VCaP (cell line): ENCODE results near the gene NOL9.

Source experiments
- H3K27ac ChIP-seq: fragments of 450-650 bp; 2 replicates; pipeline ENCODE4 v1.5.1; 2017
- CTCF ChIP-seq: fragments of 450-650 bp; conservative IDR thresholded peaks from 2 replicates; pipeline ENCODE4 v1.5.1; 2017; ENCODE audit warnings: mild to moderate bottlenecking, moderate library complexity

Gene NOL9

GRCh38 chr1:6587261-6588005, 33.1 kb upstream of the NOL9 start:
- no peak for TF ChIP-seq CTCF
- no peak overlapping the region for H3K27ac ChIP-seq

- H3K27ac ChIP-seq, result no peak overlapping the region
- no peak for TF ChIP-seq CTCF
These were observed 32.1 kb upstream of the NOL9 start for GRCh38 chr1:6586404-6586816.

GRCh38 chr1:6585841-6586240, 31.5 kb upstream of the NOL9 start:
- TF ChIP-seq CTCF, result no peak
- H3K27ac ChIP-seq, result no peak overlapping the region

- no peak for TF ChIP-seq CTCF
- no peak overlapping the region for H3K27ac ChIP-seq
These were observed 30.9 kb upstream of the NOL9 start for GRCh38 chr1:6585081-6585722.

- H3K27ac ChIP-seq, result no peak overlapping the region
These were observed 30.1 kb upstream of the NOL9 start for GRCh38 chr1:6584126-6585080.

GRCh38 chr1:6582370-6582769, 28.1 kb upstream of the NOL9 start:
- TF ChIP-seq CTCF, result no peak
- peak overlapping the region; percentile 84 for H3K27ac ChIP-seq

More at GRCh38 chr1:6584126-6585080, 30.1 kb upstream of the NOL9 start:
- no peak; the same call in 1 of the 2 replicates for TF ChIP-seq CTCF
